Right lung (tissue), 10 donors: ENCODE measurements around the gene DEFB119. TPM values are rescaled to one million over a fixed set of nuclear protein-coding genes. Genes with fewer than 3 reads are reported as not detected.
"Not testable (repeated sequence)": the region's sequence is repeated elsewhere in the genome, so short reads cannot be mapped to it uniquely, and the experiment has no call there.

Source experiments
- DNase-seq, 2 donors: peaks; one replicate each; pipeline ENCODE4 v3.0.0-alpha.2; 2013
- long read RNA-seq, 8 donors: transcript quantifications; one replicate each; lab custom pipeline, GENCODE V29; 2026
- polyA plus RNA-seq, 5 donors: library from polyadenylated mRNA; unstranded; fragments of 120-200 nt; gene quantifications; one replicate each; pipeline versions ENCODE4 v1.2.1 to v1.2.3, GENCODE V29; 2013; ENCODE audit warnings: inconsistent platforms in 1 of 5, low replicate concordance in 1 of 5; ENCODE audit not compliant: insufficient read length in 5 of 5, insufficient read depth in 1 of 5

DEFB119 gene
- not detected for polyA plus RNA-seq
- long read RNA-seq, donor 1 = 0 reads
- long read RNA-seq, donor 2 = 0 reads
- long read RNA-seq, donor 3 = 0 reads
- long read RNA-seq, donor 4 = 0 reads
- long read RNA-seq, donor 5 = 0 reads
- long read RNA-seq, donor 6 = 0 reads
- long read RNA-seq, donor 7 = 0 reads
- long read RNA-seq, donor 8 = 0 reads

- DNase-seq = no peak
Measured at GRCh38 chr20:31390490-31390889, at the start of gene DEFB119. TSS of gene DEFB119 (minus strand) at chr20:31390590. CDS start at chr20:31390483, 107 bp downstream.

- DNase-seq = no peak
Measured at GRCh38 chr20:31430568-31431115, 40.3 kb upstream of the DEFB119 start.

DNA sequence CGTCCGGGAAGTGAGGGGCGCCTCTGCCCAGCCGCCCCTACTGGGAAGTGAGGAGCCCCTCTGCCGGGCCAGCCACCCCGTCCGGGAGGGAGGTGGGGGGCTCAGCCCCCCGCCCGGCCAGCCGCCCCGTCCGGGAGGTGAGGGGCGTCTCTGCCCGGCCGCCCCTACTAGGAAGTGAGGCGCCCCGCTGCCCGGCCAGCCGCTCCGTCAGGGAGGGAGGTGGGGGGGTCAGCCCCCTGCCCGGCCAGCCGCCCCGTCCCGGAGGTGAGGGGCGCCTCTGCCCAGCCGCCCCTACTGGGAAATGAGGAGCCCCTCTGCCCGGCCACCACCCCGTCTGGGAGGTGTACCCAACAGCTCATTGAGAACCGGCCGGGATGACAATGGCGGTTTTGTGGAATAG lies 37.2 kb upstream of the DEFB119 start:
- not testable (repeated sequence) for DNase-seq

- DNase-seq = not testable (repeated sequence)
Measured at GRCh38 chr20:31426891-31427551, 36.6 kb upstream of the DEFB119 start.

- DNase-seq = no peak
Measured at GRCh38 chr20:31425797-31426196, 35.4 kb upstream of the DEFB119 start.

DNA sequence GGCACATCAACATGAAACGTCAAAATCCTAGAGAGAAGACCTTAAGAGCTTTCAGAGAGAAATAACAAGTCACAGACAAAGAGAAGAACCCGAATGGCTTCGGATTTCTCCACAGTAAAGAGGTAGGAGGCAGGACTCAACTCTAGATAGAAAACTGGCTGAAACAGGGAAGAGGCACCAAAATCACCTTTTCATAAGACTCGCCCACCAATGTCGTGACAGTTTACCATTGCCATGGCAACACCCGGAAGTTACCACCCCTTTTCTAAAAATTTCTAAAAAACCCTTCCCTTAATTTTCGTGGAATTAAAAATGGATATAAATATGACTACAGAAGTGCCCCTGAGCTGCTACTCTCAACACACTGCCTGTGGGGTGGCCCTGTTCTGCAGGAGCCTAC lies 27.9 kb upstream of the DEFB119 start:
- DNase-seq = no peak

DNA sequence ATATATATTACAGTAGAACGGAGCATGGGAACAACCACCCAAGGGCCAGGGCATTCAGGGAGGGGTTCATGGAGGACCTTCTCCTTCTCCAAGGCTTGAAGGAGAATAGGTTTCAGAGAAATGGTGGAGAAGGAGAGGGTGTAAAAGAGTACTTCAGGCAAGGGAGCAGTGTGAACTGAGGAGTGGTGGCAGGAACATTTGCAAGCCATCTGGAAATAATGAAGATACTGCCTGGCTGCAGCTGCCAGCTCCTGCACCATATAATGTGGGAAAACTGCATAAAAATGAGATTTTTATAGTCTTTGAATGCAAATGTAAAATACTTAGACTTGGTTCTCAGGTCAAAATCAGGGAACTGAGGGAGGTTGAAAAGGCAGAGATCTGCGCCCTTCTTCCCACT lies 25.3 kb upstream of the DEFB119 start:
- no peak for DNase-seq

- DNase-seq = no peak
Measured at GRCh38 chr20:31414381-31414780, 24.0 kb upstream of the DEFB119 start.

GRCh38 chr20:31410011-31410410 lies 19.6 kb upstream of the DEFB119 start:
- DNase-seq = no peak

GRCh38 chr20:31406115-31406514 lies 15.7 kb upstream of the DEFB119 start, which contains the start of gene DEFB121:
TSS of gene DEFB121 (minus strand) at chr20:31406215. CDS start at chr20:31406152, 63 bp downstream.
- no peak for DNase-seq

GRCh38 chr20:31403886-31404285 lies 13.5 kb upstream of the DEFB119 start:
- no peak for DNase-seq

DNA sequence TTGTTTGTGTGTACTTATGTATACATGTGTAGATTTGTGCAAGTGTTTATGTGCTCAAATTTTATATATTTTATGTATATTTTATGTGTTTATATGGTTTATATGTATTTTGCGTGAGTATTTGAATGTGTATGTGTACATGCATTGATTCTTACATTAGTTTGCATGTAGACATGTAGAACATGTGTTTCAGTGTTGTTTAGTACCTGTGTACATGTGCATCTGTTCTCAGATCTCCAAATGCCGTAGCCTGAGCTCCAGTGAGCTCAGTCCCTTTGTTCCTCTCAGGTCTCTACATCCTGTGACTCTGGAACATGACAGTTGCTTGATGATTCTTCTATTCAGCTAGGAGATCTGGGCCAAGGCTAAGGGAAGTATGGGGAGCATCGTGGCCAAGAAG lies 4.5 kb upstream of the DEFB119 start:
- DNase-seq = no peak

DNA sequence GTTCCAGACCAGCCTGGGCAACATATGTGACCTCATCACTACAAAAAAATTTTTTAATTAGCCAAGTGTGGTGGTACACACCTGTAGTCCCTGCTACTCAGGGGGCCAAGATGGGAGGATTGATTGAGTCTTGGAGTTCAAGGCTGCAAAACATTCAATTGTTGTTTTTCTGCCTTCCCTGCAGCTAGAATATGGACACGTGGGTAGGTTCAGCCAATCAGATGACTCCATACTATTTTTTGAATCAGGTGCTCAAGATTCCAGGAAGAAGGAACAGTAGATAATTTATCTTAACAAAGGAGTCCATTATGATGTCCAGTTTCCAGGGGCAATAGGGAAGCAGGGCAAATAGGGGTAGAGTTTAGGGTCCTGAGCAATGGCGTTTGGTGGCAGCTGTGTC lies 2.4 kb upstream of the DEFB119 start:
- no peak for DNase-seq

DNA sequence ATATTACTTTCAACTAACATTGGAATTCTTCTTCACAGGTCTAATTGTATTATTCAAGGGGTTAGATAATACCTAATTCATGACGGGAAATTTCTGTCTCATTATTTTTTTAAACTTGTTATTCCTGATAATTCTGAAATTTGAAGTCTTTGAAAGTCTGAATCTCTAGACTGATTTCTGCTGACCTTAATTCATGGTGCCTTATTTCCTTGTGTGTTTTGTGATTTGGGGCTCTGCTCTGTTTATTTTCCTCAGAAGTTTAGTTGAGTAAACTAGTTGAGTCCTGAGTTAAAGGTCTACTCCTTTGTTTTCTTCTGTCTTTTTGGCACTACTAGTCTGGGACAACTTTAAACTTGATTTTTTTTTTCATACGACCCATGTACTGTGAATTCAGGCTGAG lies 16.0 kb downstream of the DEFB119 start:
- DNase-seq = no peak

GRCh38 chr20:31368301-31368700 lies 22.1 kb downstream of the DEFB119 start, which contains the start of gene DEFB118:
TSS of gene DEFB118 (plus strand) at chr20:31368601. CDS start at chr20:31368651, 50 bp downstream.
- DNase-seq = no peak

- not testable (repeated sequence) for DNase-seq
Measured at GRCh38 chr20:31364272-31364671, 26.1 kb downstream of the DEFB119 start.

GRCh38 chr20:31363295-31363694 lies 27.1 kb downstream of the DEFB119 start:
- DNase-seq = no peak

DNA sequence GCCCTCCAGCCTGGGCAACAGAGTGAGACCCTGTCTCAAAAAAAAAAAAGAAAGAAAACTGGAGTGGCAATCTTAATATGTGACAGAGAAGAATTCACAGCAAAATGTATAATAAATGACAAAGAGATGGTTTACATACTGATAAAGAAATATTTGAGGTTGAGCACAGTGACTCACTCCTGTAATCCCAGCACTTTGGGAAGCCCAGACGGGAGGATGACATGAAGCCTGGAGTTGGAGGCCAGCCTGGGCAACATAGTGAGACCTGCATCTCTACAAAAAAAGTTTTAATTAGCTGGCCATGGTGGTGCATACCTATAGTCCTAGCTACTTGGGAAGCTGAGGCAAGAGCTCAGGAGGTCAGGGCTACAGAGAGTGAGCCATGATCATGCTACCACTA lies 34.4 kb downstream of the DEFB119 start:
- no peak for DNase-seq

GRCh38 chr20:31341470-31341869 lies 48.9 kb downstream of the DEFB119 start:
- no peak for DNase-seq

DNA sequence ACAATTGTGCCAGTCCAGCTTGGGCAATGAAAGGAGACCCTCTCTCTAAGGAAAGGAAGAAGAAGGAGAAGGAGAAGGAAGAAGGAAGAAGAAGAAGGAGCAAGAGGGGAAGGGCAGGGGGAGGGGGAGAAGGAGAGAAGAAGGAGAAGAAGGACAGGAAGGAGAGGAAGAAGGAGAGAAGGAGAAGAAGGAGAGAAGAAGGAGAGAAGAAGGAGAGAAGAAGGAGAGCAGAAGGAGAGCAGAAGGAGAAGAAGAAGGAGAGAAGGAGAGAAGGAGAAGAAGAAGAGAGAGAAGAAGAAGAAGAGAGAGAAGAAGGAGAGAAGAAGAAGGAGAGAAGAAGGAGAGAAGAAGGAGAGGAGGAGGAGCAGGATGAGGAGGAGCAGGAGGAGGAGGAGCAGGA lies 59.5 kb downstream of the DEFB119 start:
- DNase-seq = no peak
